ENCODE results near the gene LTB4R2. TPM values are rescaled to one million over a fixed set of nuclear protein-coding genes. Genes with fewer than 3 reads are reported as not detected.

LTB4R2 gene
- total and polyA plus RNA-seq, 2 experiments from 2014 or later: 0.45 to 3.5 TPM

GRCh38 chr14:24270537-24271133 is 39.3 kb upstream of the LTB4R2 start:
- DNase-seq: peak; percentile 55
- Histone ChIP-seq H3K36me3 (ENCODE audit: low read depth) (no peaks in the 10 kb centered on the region), H4K20me1 (ENCODE audit: insufficient read depth) (no peaks in the 10 kb centered on the region), H3K9ac (peak overlapping the region; percentile 98), H3F3A (ENCODE audit: insufficient read depth) (no peaks in the 10 kb centered on the region), H3K4me3 (peak overlapping the region; percentile 88), H3K9me2 (ENCODE audit: insufficient read depth) (no peaks in the 10 kb centered on the region), H3K4me1 (ENCODE audit: insufficient read depth) (peaks cover 3% of the 10 kb centered on the region; the same call in 1 of the 2 replicates), H3K79me2 (ENCODE audit: insufficient read depth) (peaks cover 5% of the 10 kb centered on the region; the same call in 1 of the 2 replicates), H3K4me2 (ENCODE audit: unreplicated experiment) (peak overlapping the region; percentile 87), H3K9me3 (ENCODE audit: low read depth) (no peaks in the 10 kb centered on the region), H3K27me3 (replicated peaks; ENCODE audit: insufficient read depth) (no peaks in the 10 kb centered on the region), H2AFZ (peak overlapping the region; percentile 92), H3K27ac (no peak overlapping the region)
- in situ Hi-C loops (cut with MboI): no loop called here
- WGBS, 2 experiments (ENCODE audit: low coverage in 1 of 2, low lambda C conversion rate in 2 of 2, missing lambda C conversion rate in 2 of 2): 11 to 12% methylated on average over 13 of the region's 13 CpGs
- no peak for TF ChIP-seq EZH2phosphoT487 (IDR thresholded peaks at IDR 0.05; ENCODE audit: insufficient read depth, low read depth)
- TF ChIP-seq EZH2 (IDR thresholded peaks at IDR 0.05; ENCODE audit: insufficient read depth, poor library complexity, severe bottlenecking): no peak

DNA sequence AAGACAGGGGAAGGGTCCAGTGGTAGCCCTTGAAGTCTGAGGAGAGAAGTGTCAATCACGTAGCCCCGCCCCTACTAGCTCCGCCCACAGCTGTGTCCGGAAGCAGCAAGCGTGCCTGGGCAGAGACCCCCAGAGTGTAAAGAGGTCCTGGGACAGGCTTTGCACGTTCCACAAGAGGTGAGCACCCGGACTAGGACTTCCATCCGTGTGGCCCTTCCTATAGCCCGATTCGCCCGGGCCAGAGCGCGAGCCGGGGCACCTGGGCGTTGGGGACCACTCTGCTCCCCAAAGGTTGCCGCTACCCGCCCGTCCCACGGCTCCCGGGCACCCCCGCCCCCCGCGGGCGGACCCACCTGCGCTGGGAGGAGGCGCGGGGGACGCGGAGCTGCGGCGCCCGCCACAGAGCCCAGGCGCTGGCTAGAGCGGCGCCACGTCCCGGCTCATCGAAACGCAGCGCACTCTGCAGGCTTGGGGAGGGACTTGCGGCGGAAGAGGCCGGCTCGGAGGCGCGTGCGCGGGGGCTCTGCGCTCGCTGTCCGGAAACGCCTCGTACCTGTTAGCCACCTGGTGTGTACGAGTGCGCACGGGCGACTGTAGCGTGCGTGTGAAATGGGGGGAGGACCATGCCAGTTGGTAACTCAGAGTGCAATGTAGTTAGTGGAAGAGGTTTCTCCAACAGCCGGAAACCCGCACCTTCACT is 38.7 kb upstream of the LTB4R2 start, which contains the start of gene RABGGTA:
TSS of gene RABGGTA (minus strand) at position 464 of the 700 bp plus-strand sequence. CDS start 482 bp downstream, outside the sequence.
- peaks cover 3% of the 10 kb centered on the region; the same call in 1 of the 2 replicates for H3K4me1 ChIP-seq (ENCODE audit: insufficient read depth)
- TF ChIP-seq EZH2 (IDR thresholded peaks at IDR 0.05; ENCODE audit: insufficient read depth, poor library complexity, severe bottlenecking): no peak
- TF ChIP-seq EZH2phosphoT487 (IDR thresholded peaks at IDR 0.05; ENCODE audit: insufficient read depth, low read depth): no peak
- peak within 1 kb of the TSS; percentile 98 for H3K9ac ChIP-seq
- H3K27me3 ChIP-seq (replicated peaks; ENCODE audit: insufficient read depth): no peaks in the 10 kb centered on the region
- peak within 1 kb of the TSS; percentile 87 for H3K4me2 ChIP-seq (ENCODE audit: unreplicated experiment)
- no peaks in the 10 kb centered on the region for H3K36me3 ChIP-seq (ENCODE audit: low read depth)
- no peaks in the 10 kb centered on the region for H3K9me3 ChIP-seq (ENCODE audit: low read depth)
- DNase-seq: peak; percentile 93
- no peaks in the 10 kb centered on the region for H4K20me1 ChIP-seq (ENCODE audit: insufficient read depth)
- peak within 1 kb of the TSS; percentile 92 for H2AFZ ChIP-seq
- H3F3A ChIP-seq (ENCODE audit: insufficient read depth): no peaks in the 10 kb centered on the region
- H3K9me2 ChIP-seq (ENCODE audit: insufficient read depth): no peaks in the 10 kb centered on the region
- WGBS, 2 experiments (ENCODE audit: low coverage in 1 of 2, low lambda C conversion rate in 2 of 2, missing lambda C conversion rate in 2 of 2): 1% methylated on average over 42 to 61 of the region's 61 CpGs
- H3K79me2 ChIP-seq (ENCODE audit: insufficient read depth): peaks cover 5% of the 10 kb centered on the region; the same call in 1 of the 2 replicates
- H3K27ac ChIP-seq: peak within 1 kb of the TSS; percentile 82
- in situ Hi-C loops (cut with MboI): no loop called here
- peak within 1 kb of the TSS; percentile 88 for H3K4me3 ChIP-seq

DNA sequence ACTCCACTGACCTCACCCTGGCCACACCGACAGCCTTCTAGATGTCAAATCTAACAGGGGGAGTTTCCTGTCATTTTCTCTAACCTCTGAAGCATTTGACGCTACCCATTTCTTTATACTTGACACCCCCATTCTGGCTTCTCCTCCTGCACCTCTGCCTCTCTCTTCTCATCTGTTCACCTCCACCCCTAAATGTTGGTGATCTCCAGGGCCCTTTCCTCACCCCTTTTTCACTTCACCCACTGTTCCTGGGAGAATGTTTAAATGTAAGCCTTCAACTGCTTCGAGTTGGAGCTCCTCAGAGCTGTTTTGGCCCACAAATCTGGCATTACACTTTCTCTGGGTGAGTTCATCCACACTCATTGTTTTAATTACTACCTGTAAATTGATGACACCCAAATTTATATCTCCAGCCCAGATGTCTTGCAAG is 38.1 kb upstream of the LTB4R2 start:
- Histone ChIP-seq H3K4me2 (ENCODE audit: unreplicated experiment) (peak overlapping the region; percentile 87), H3K27me3 (replicated peaks; ENCODE audit: insufficient read depth) (no peaks in the 10 kb centered on the region), H3K9me3 (ENCODE audit: low read depth) (no peaks in the 10 kb centered on the region), H3K4me3 (peak overlapping the region; percentile 88), H4K20me1 (ENCODE audit: insufficient read depth) (no peaks in the 10 kb centered on the region), H3K9ac (peak overlapping the region; percentile 98), H3K27ac (no peak overlapping the region), H3K36me3 (ENCODE audit: low read depth) (no peaks in the 10 kb centered on the region), H2AFZ (peak overlapping the region; percentile 92), H3K79me2 (ENCODE audit: insufficient read depth) (peaks cover 5% of the 10 kb centered on the region; the same call in 1 of the 2 replicates), H3K9me2 (ENCODE audit: insufficient read depth) (no peaks in the 10 kb centered on the region), H3F3A (ENCODE audit: insufficient read depth) (no peaks in the 10 kb centered on the region), H3K4me1 (ENCODE audit: insufficient read depth) (peaks cover 3% of the 10 kb centered on the region; the same call in 1 of the 2 replicates)
- in situ Hi-C loops (cut with MboI): no loop called here
- no peak for DNase-seq
- TF ChIP-seq EZH2phosphoT487 (IDR thresholded peaks at IDR 0.05; ENCODE audit: insufficient read depth, low read depth): no peak
- TF ChIP-seq EZH2 (IDR thresholded peaks at IDR 0.05; ENCODE audit: insufficient read depth, poor library complexity, severe bottlenecking): no peak
- 3 to 5% methylated on average over 3 of the region's 3 CpGs for WGBS, 2 experiments (ENCODE audit: low coverage in 1 of 2, low lambda C conversion rate in 2 of 2, missing lambda C conversion rate in 2 of 2)

DNA sequence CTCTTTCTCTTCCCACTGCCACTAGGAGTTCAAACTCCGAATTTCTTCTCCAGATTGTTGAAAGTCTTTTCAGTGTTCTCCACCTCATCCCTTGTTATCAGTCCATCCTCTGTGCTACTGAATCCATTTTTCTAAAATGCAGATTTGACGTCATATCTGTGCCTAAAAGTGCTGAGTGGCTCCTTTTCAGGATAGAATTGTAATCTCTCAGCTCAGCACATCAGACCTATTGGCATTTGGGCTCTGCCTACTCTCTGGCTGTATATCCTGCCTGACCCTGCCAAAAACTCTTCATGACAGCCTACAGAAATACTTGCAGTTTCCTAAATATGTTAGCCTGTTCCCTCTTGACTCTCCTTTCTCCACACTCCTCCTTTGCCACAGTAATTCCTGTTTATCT is 37.5 kb upstream of the LTB4R2 start:
- Histone ChIP-seq H3K79me2 (ENCODE audit: insufficient read depth) (peaks cover 5% of the 10 kb centered on the region; the same call in 1 of the 2 replicates), H4K20me1 (ENCODE audit: insufficient read depth) (no peaks in the 10 kb centered on the region), H3K9ac (no peak overlapping the region), H3K9me3 (ENCODE audit: low read depth) (no peaks in the 10 kb centered on the region), H3K9me2 (ENCODE audit: insufficient read depth) (no peaks in the 10 kb centered on the region), H3K27ac (no peak overlapping the region), H3K4me1 (ENCODE audit: insufficient read depth) (peaks cover 3% of the 10 kb centered on the region; the same call in 1 of the 2 replicates), H3F3A (ENCODE audit: insufficient read depth) (no peaks in the 10 kb centered on the region), H3K4me3 (no peak overlapping the region), H2AFZ (no peak overlapping the region), H3K4me2 (ENCODE audit: unreplicated experiment) (no peak overlapping the region), H3K36me3 (ENCODE audit: low read depth) (no peaks in the 10 kb centered on the region), H3K27me3 (replicated peaks; ENCODE audit: insufficient read depth) (no peaks in the 10 kb centered on the region)
- in situ Hi-C loops (cut with MboI): no loop called here
- no peak for DNase-seq
- TF ChIP-seq EZH2 (IDR thresholded peaks at IDR 0.05; ENCODE audit: insufficient read depth, poor library complexity, severe bottlenecking) (no peak), EZH2phosphoT487 (IDR thresholded peaks at IDR 0.05; ENCODE audit: insufficient read depth, low read depth) (no peak)
- 96% methylated on average over 2 of the region's 2 CpGs for WGBS, 2 experiments (ENCODE audit: low coverage in 1 of 2, low lambda C conversion rate in 2 of 2, missing lambda C conversion rate in 2 of 2)
